Bronchial epithelial cell (primary cell): ENCODE data around the gene BTBD3. TPM values are rescaled to one million over a fixed set of nuclear protein-coding genes. Genes with fewer than 3 reads are reported as not detected.

Experiments
- DNase-seq: peaks from one replicate; pipeline ENCODE4 v3.0.0-alpha.2; 2010; ENCODE audit warnings: low read depth
- FAIRE-seq: peaks from 2 replicates; lab custom pipeline; 2011; peaks lifted over from hg19 to GRCh38; lab: Jason Lieb, UNC
- H3K27me3 ChIP-seq: 2 replicates; pipeline ENCODE4 v1.5.1; 2011; ENCODE audit warnings: low read length; ENCODE audit not compliant: control insufficient read depth, insufficient read depth
- H3K36me3 ChIP-seq: 2 replicates; pipeline ENCODE4 v1.5.1; 2011; ENCODE audit warnings: low read length; ENCODE audit not compliant: control insufficient read depth, insufficient read depth
- H3K4me3 ChIP-seq: 2 replicates; pipeline ENCODE4 v1.5.1; 2011; ENCODE audit warnings: mild to moderate bottlenecking, low read depth, low read length, control low read depth
- total RNA-seq: library from RNA; depleted of rRNA; stranded (reverse); fragments of >200 nt; gene quantifications from 2 replicates; pipeline ENCODE4 v1.2.1, GENCODE V29; 2014
- TF ChIP-seq, protein P1 (sequence below): IDR thresholded peaks from 2 replicates; pipeline ENCODE4 v1.5.1; 2011; ENCODE audit warnings: mild to moderate bottlenecking, moderate library complexity, low read length, control low read depth, inconsistent platforms; ENCODE audit not compliant: insufficient read depth, severe bottlenecking

BTBD3 gene
- total RNA-seq, 1 donor from 2014 or later: 16.6 TPM

- Histone ChIP-seq H3K4me3 (no peak overlapping the region), H3K27me3 (no peaks in the 10 kb centered on the region), H3K36me3 (no peaks in the 10 kb centered on the region)
- DNase-seq (no peak), FAIRE-seq (no peak)
- TF ChIP-seq, protein P1, sequence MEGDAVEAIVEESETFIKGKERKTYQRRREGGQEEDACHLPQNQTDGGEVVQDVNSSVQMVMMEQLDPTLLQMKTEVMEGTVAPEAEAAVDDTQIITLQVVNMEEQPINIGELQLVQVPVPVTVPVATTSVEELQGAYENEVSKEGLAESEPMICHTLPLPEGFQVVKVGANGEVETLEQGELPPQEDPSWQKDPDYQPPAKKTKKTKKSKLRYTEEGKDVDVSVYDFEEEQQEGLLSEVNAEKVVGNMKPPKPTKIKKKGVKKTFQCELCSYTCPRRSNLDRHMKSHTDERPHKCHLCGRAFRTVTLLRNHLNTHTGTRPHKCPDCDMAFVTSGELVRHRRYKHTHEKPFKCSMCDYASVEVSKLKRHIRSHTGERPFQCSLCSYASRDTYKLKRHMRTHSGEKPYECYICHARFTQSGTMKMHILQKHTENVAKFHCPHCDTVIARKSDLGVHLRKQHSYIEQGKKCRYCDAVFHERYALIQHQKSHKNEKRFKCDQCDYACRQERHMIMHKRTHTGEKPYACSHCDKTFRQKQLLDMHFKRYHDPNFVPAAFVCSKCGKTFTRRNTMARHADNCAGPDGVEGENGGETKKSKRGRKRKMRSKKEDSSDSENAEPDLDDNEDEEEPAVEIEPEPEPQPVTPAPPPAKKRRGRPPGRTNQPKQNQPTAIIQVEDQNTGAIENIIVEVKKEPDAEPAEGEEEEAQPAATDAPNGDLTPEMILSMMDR: no peak
Measured at GRCh38 chr20:11957911-11958310, 40.2 kb downstream of the BTBD3 start.

- no peak for DNase-seq
- no peak for FAIRE-seq
- no peak overlapping the region for H3K4me3 ChIP-seq
- H3K36me3 ChIP-seq: no peaks in the 10 kb centered on the region
- H3K27me3 ChIP-seq: no peaks in the 10 kb centered on the region
- TF ChIP-seq, protein P1: no peak
Measured at GRCh38 chr20:11958855-11959254, 41.2 kb downstream of the BTBD3 start.

DNA sequence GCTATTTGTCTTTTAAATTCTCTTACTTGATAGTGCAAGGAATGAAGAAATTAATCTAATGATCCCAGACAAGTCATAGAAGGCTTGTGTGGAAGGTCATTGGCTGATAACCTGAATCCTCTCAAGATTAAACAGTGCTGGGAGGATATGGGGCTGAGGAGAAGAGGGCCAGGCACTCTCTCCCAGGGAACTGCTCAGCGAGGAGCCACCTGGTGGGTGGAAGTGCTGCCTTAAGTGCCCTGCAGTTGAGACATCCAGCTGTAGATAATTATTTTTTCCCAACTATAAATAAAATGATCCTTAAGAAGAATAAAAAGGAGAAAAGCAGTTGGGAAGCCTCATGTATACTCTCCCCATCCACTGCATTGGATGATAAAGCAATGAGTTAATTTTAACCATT lies 47.9 kb downstream of the BTBD3 start:
- no peak overlapping the region for H3K4me3 ChIP-seq
- no peaks in the 10 kb centered on the region for H3K27me3 ChIP-seq
- no peaks in the 10 kb centered on the region for H3K36me3 ChIP-seq
- FAIRE-seq: no peak
- DNase-seq: peak; percentile 4
- TF ChIP-seq, protein P1: peak; percentile 11

- Histone ChIP-seq H3K36me3 (no peaks in the 10 kb centered on the region), H3K4me3 (no peak overlapping the region), H3K27me3 (no peaks in the 10 kb centered on the region)
- FAIRE-seq (no peak), DNase-seq (no peak)
- TF ChIP-seq, protein P1: no peak
Measured at GRCh38 chr20:11966186-11966585, 48.5 kb downstream of the BTBD3 start.

GRCh38 chr20:11970243-11970836 lies 52.6 kb downstream of the BTBD3 start:
- TF ChIP-seq, protein P1: no peak
- FAIRE-seq (no peak), DNase-seq (peak; percentile 3)
- Histone ChIP-seq H3K36me3 (no peaks in the 10 kb centered on the region), H3K4me3 (no peak overlapping the region), H3K27me3 (no peaks in the 10 kb centered on the region)

GRCh38 chr20:11972478-11972877 lies 54.8 kb downstream of the BTBD3 start:
- DNase-seq (no peak), FAIRE-seq (no peak)
- H3K36me3 ChIP-seq: no peaks in the 10 kb centered on the region

More at GRCh38 chr20:11972478-11972877, 54.8 kb downstream of the BTBD3 start:
- TF ChIP-seq, protein P1: no peak
- Histone ChIP-seq H3K4me3 (no peak overlapping the region), H3K27me3 (no peaks in the 10 kb centered on the region)
